Measurements from ENCODE around the gene C1QC. TPM values are rescaled to one million over a fixed set of nuclear protein-coding genes. Genes with fewer than 3 reads are reported as not detected.

C1QC gene
- not detected for polyA plus RNA-seq (2013, experiment 1 of 2)
- not detected for polyA plus RNA-seq (2013, experiment 2 of 2)

GRCh38 chr1:22643381-22643780, at the start of gene C1QC:
Gene C1QC (plus strand): TSS chr1:22643633. CDS start chr1:22644024, 391 bp downstream.
- no peaks in the 10 kb centered on the region for H3K36me3 ChIP-seq (replicated peaks in 1 of 2; ENCODE audit: control insufficient read depth in 2 of 2, insufficient read depth in 2 of 2, low read length in 2 of 2)
- H3K79me1 ChIP-seq (ENCODE audit: low read depth, low read length), result no peaks in the 10 kb centered on the region
- peaks cover 0 to 42% (median 0%) of the 10 kb centered on the region in 3 experiments for H3K27me3 ChIP-seq (ENCODE audit: control insufficient read depth in 3 of 3, insufficient read depth in 3 of 3, low read depth in 1 of 3, low read length in 3 of 3)
- no CpG with 5 or more reads among the region's 8 CpGs for WGBS, 2 donors (ENCODE audit: extremely low coverage in 2 of 2, insufficient read length in 2 of 2, insufficient replicate concordance in 1 of 2)
- H3K4me1 ChIP-seq (ENCODE audit: control insufficient read depth in 2 of 2, insufficient read depth in 1 of 2, low read depth in 1 of 2, low read length in 2 of 2), result no peaks in the 10 kb centered on the region
- H3K9ac ChIP-seq (ENCODE audit: low read depth, low read length, poor library complexity), result peak within 1 kb of the TSS; percentile 13
- no peak within 1 kb of the TSS for H2BK5ac ChIP-seq (ENCODE audit: low read length)
- H2AK5ac ChIP-seq (ENCODE audit: low read depth, low read length), result peak within 1 kb of the TSS; percentile 59
- no peak within 1 kb of the TSS for H3K4ac ChIP-seq (ENCODE audit: low read length)
- no peak within 1 kb of the TSS for H3K27ac ChIP-seq (replicated peaks; ENCODE audit: low read length)
- no peaks in the 10 kb centered on the region for H3K9me3 ChIP-seq (replicated peaks in 1 of 2; ENCODE audit: control insufficient read depth in 2 of 2, insufficient read depth in 1 of 2, low read depth in 1 of 2, low read length in 2 of 2)
- H4K8ac ChIP-seq (ENCODE audit: low read depth, low read length), result no peak within 1 kb of the TSS
- no peak within 1 kb of the TSS for H3K4me2 ChIP-seq (ENCODE audit: insufficient read depth, low read length, poor library complexity, severe bottlenecking)
- no peak within 1 kb of the TSS for H3K4me3 ChIP-seq (ENCODE audit: low read length in 2 of 2)
- H2BK120ac ChIP-seq (ENCODE audit: low read depth, low read length), result no peak within 1 kb of the TSS
- H3K18ac ChIP-seq (ENCODE audit: low read length), result no peak within 1 kb of the TSS
- H4K91ac ChIP-seq (ENCODE audit: low read depth, low read length, poor library complexity), result no peak within 1 kb of the TSS
- H3K14ac ChIP-seq (ENCODE audit: low read length), result no peak within 1 kb of the TSS
- H2AFZ ChIP-seq (ENCODE audit: low read length), result no peak within 1 kb of the TSS
- DNase-seq (ENCODE audit: low spot score), result no peak
- H2BK15ac ChIP-seq (ENCODE audit: low read length), result peak within 1 kb of the TSS; percentile 19
- H2BK12ac ChIP-seq (ENCODE audit: low read length), result no peak within 1 kb of the TSS
- H3K23ac ChIP-seq (ENCODE audit: low read depth, low read length, poor library complexity), result no peak within 1 kb of the TSS

- no peak overlapping the region for H3K4me3 ChIP-seq (ENCODE audit: low read length in 2 of 2)
- peaks cover 1% of the 10 kb centered on the region for H3K79me1 ChIP-seq (ENCODE audit: low read depth, low read length)
- H3K27me3 ChIP-seq (ENCODE audit: control insufficient read depth in 3 of 3, insufficient read depth in 3 of 3, low read depth in 1 of 3, low read length in 3 of 3), result peaks cover 0 to 80% (median 25%) of the 10 kb centered on the region in 3 experiments
- no peak overlapping the region for H4K8ac ChIP-seq (ENCODE audit: low read depth, low read length)
- no peak overlapping the region for H2BK12ac ChIP-seq (ENCODE audit: low read length)
- H3K9ac ChIP-seq (ENCODE audit: low read depth, low read length, poor library complexity), result no peak overlapping the region
- H2AFZ ChIP-seq (ENCODE audit: low read length), result no peak overlapping the region
- no peak overlapping the region for H2BK15ac ChIP-seq (ENCODE audit: low read length)
- no peaks in the 10 kb centered on the region for H3K36me3 ChIP-seq (replicated peaks in 1 of 2; ENCODE audit: control insufficient read depth in 2 of 2, insufficient read depth in 2 of 2, low read length in 2 of 2)
- no CpG with 5 or more reads among the region's 10 CpGs for WGBS, 2 donors (ENCODE audit: extremely low coverage in 2 of 2, insufficient read length in 2 of 2, insufficient replicate concordance in 1 of 2)
- H2BK5ac ChIP-seq (ENCODE audit: low read length), result no peak overlapping the region
- no peak for DNase-seq (ENCODE audit: low spot score)
- H3K9me3 ChIP-seq (replicated peaks in 1 of 2; ENCODE audit: control insufficient read depth in 2 of 2, insufficient read depth in 1 of 2, low read depth in 1 of 2, low read length in 2 of 2), result no peaks in the 10 kb centered on the region
- H4K91ac ChIP-seq (ENCODE audit: low read depth, low read length, poor library complexity), result no peak overlapping the region
- H3K4me1 ChIP-seq (ENCODE audit: control insufficient read depth in 2 of 2, insufficient read depth in 1 of 2, low read depth in 1 of 2, low read length in 2 of 2), result peaks cover 0 to 2% of the 10 kb centered on the region in 2 donors
- peak overlapping the region; percentile 2 for H3K18ac ChIP-seq (ENCODE audit: low read length)
- H2BK120ac ChIP-seq (ENCODE audit: low read depth, low read length), result no peak overlapping the region
- H3K4me2 ChIP-seq (ENCODE audit: insufficient read depth, low read length, poor library complexity, severe bottlenecking), result no peak overlapping the region
- no peak overlapping the region for H3K27ac ChIP-seq (replicated peaks; ENCODE audit: low read length)
- H3K23ac ChIP-seq (ENCODE audit: low read depth, low read length, poor library complexity), result no peak overlapping the region
- peak overlapping the region; percentile 37 for H2AK5ac ChIP-seq (ENCODE audit: low read depth, low read length)
- no peak overlapping the region for H3K4ac ChIP-seq (ENCODE audit: low read length)
- no peak overlapping the region for H3K14ac ChIP-seq (ENCODE audit: low read length)
These were observed 49.0 kb upstream of the C1QC start for GRCh38 chr1:22594396-22594795.

GRCh38 chr1:22595108-22595507, 48.3 kb upstream of the C1QC start:
- H3K9ac ChIP-seq (ENCODE audit: low read depth, low read length, poor library complexity), result peak overlapping the region; percentile 12
- no peak overlapping the region for H2BK12ac ChIP-seq (ENCODE audit: low read length)
- peak overlapping the region; percentile 38 for H2BK15ac ChIP-seq (ENCODE audit: low read length)
- H3K14ac ChIP-seq (ENCODE audit: low read length), result no peak overlapping the region
- H2AK5ac ChIP-seq (ENCODE audit: low read depth, low read length), result peak overlapping the region; percentile 37
- DNase-seq (ENCODE audit: low spot score), result no peak
- no peak overlapping the region for H3K27ac ChIP-seq (replicated peaks; ENCODE audit: low read length)
- H2BK5ac ChIP-seq (ENCODE audit: low read length), result no peak overlapping the region
- H3K4me1 ChIP-seq (ENCODE audit: control insufficient read depth in 2 of 2, insufficient read depth in 1 of 2, low read depth in 1 of 2, low read length in 2 of 2), result peaks cover 0 to 2% of the 10 kb centered on the region in 2 donors
- no peak overlapping the region for H4K91ac ChIP-seq (ENCODE audit: low read depth, low read length, poor library complexity)
- H3K18ac ChIP-seq (ENCODE audit: low read length), result no peak overlapping the region
- no peaks in the 10 kb centered on the region for H3K36me3 ChIP-seq (replicated peaks in 1 of 2; ENCODE audit: control insufficient read depth in 2 of 2, insufficient read depth in 2 of 2, low read length in 2 of 2)
- no peak overlapping the region for H3K4me2 ChIP-seq (ENCODE audit: insufficient read depth, low read length, poor library complexity, severe bottlenecking)
- H3K23ac ChIP-seq (ENCODE audit: low read depth, low read length, poor library complexity), result peak overlapping the region; percentile 3
- no peaks in the 10 kb centered on the region for H3K9me3 ChIP-seq (replicated peaks in 1 of 2; ENCODE audit: control insufficient read depth in 2 of 2, insufficient read depth in 1 of 2, low read depth in 1 of 2, low read length in 2 of 2)
- H3K27me3 ChIP-seq (ENCODE audit: control insufficient read depth in 3 of 3, insufficient read depth in 3 of 3, low read depth in 1 of 3, low read length in 3 of 3), result peaks cover 0 to 72% (median 25%) of the 10 kb centered on the region in 3 experiments
- H2AFZ ChIP-seq (ENCODE audit: low read length), result no peak overlapping the region
- WGBS, 2 donors (ENCODE audit: extremely low coverage in 2 of 2, insufficient read length in 2 of 2, insufficient replicate concordance in 1 of 2), result no CpG with 5 or more reads among the region's 7 CpGs
- no peak overlapping the region for H3K4ac ChIP-seq (ENCODE audit: low read length)
- no peak overlapping the region for H2BK120ac ChIP-seq (ENCODE audit: low read depth, low read length)
- H3K4me3 ChIP-seq (ENCODE audit: low read length in 2 of 2), result no peak overlapping the region
- peaks cover 1% of the 10 kb centered on the region for H3K79me1 ChIP-seq (ENCODE audit: low read depth, low read length)
- H4K8ac ChIP-seq (ENCODE audit: low read depth, low read length), result no peak overlapping the region

- no peak overlapping the region for H3K4me2 ChIP-seq (ENCODE audit: insufficient read depth, low read length, poor library complexity, severe bottlenecking)
- no peak overlapping the region for H3K14ac ChIP-seq (ENCODE audit: low read length)
- H3K27me3 ChIP-seq (ENCODE audit: control insufficient read depth in 3 of 3, insufficient read depth in 3 of 3, low read depth in 1 of 3, low read length in 3 of 3), result peaks cover 0 to 60% (median 20%) of the 10 kb centered on the region in 3 experiments
- H3K36me3 ChIP-seq (replicated peaks in 1 of 2; ENCODE audit: control insufficient read depth in 2 of 2, insufficient read depth in 2 of 2, low read length in 2 of 2), result no peaks in the 10 kb centered on the region
- H2AFZ ChIP-seq (ENCODE audit: low read length), result no peak overlapping the region
- no peak overlapping the region for H3K27ac ChIP-seq (replicated peaks; ENCODE audit: low read length)
- peaks cover 0 to 2% of the 10 kb centered on the region in 2 donors for H3K4me1 ChIP-seq (ENCODE audit: control insufficient read depth in 2 of 2, insufficient read depth in 1 of 2, low read depth in 1 of 2, low read length in 2 of 2)
- H3K9ac ChIP-seq (ENCODE audit: low read depth, low read length, poor library complexity), result peak overlapping the region; percentile 44
- no peak overlapping the region for H2BK15ac ChIP-seq (ENCODE audit: low read length)
- no peaks in the 10 kb centered on the region for H3K79me1 ChIP-seq (ENCODE audit: low read depth, low read length)
- no peak overlapping the region for H4K8ac ChIP-seq (ENCODE audit: low read depth, low read length)
- no peak overlapping the region for H2BK5ac ChIP-seq (ENCODE audit: low read length)
- H3K9me3 ChIP-seq (replicated peaks in 1 of 2; ENCODE audit: control insufficient read depth in 2 of 2, insufficient read depth in 1 of 2, low read depth in 1 of 2, low read length in 2 of 2), result no peaks in the 10 kb centered on the region
- no peak overlapping the region for H2AK5ac ChIP-seq (ENCODE audit: low read depth, low read length)
- no CpG with 5 or more reads among the region's 30 CpGs for WGBS, 2 donors (ENCODE audit: extremely low coverage in 2 of 2, insufficient read length in 2 of 2, insufficient replicate concordance in 1 of 2)
- no peak overlapping the region for H4K91ac ChIP-seq (ENCODE audit: low read depth, low read length, poor library complexity)
- no peak overlapping the region for H2BK120ac ChIP-seq (ENCODE audit: low read depth, low read length)
- H3K18ac ChIP-seq (ENCODE audit: low read length), result peak overlapping the region; percentile 28
- peak overlapping the region in 1 of 2 donors; percentile 8 for H3K4me3 ChIP-seq (ENCODE audit: low read length in 2 of 2)
- no peak overlapping the region for H2BK12ac ChIP-seq (ENCODE audit: low read length)
- no peak overlapping the region for H3K23ac ChIP-seq (ENCODE audit: low read depth, low read length, poor library complexity)
- no peak for DNase-seq (ENCODE audit: low spot score)
- no peak overlapping the region for H3K4ac ChIP-seq (ENCODE audit: low read length)
These were observed 46.0 kb upstream of the C1QC start for GRCh38 chr1:22597301-22597965.
